LNCaP clone FGC (cell line): ENCODE results near the gene WDR5B.

Experiments used
- DNase-seq: peaks from one replicate; pipeline ENCODE4 v3.0.0-alpha.2; 2011; ENCODE audit warnings: low read depth
- H3K4me3 ChIP-seq: 2 replicates; pipeline ENCODE4 v1.5.1; 2011; ENCODE audit warnings: mild to moderate bottlenecking, low read depth, low read length, control low read depth
- CTCF ChIP-seq: IDR thresholded peaks from 2 replicates; pipeline ENCODE4 v1.5.1; 2012; ENCODE audit warnings: mild to moderate bottlenecking; ENCODE audit not compliant: control insufficient read depth, insufficient read depth; ENCODE audit errors: extremely low read depth

WDR5B gene

GRCh38 chr3:122410111-122410510 lies 5.8 kb downstream of the WDR5B start:
- no peak for TF ChIP-seq CTCF
- H3K4me3 ChIP-seq = no peak overlapping the region
- no peak for DNase-seq

GRCh38 chr3:122409446-122409845 lies 6.4 kb downstream of the WDR5B start:
- DNase-seq = no peak
- no peak for TF ChIP-seq CTCF
- no peak overlapping the region for H3K4me3 ChIP-seq

GRCh38 chr3:122407946-122408345 lies 7.9 kb downstream of the WDR5B start:
- no peak overlapping the region for H3K4me3 ChIP-seq
- no peak for TF ChIP-seq CTCF
- DNase-seq = no peak

- no peak for TF ChIP-seq CTCF
- DNase-seq = no peak
- H3K4me3 ChIP-seq = no peak overlapping the region
Measured at GRCh38 chr3:122406198-122406597, 9.7 kb downstream of the WDR5B start.

- no peak for TF ChIP-seq CTCF
- no peak for DNase-seq
- H3K4me3 ChIP-seq = no peak overlapping the region
Measured at GRCh38 chr3:122405015-122405414, 10.8 kb downstream of the WDR5B start.

GRCh38 chr3:122403489-122403888 lies 12.4 kb downstream of the WDR5B start:
- no peak overlapping the region for H3K4me3 ChIP-seq
- DNase-seq = no peak
- no peak for TF ChIP-seq CTCF

- TF ChIP-seq CTCF = no peak
- H3K4me3 ChIP-seq = no peak overlapping the region
Measured at GRCh38 chr3:122398920-122399319, 16.9 kb downstream of the WDR5B start.

More at GRCh38 chr3:122398920-122399319, 16.9 kb downstream of the WDR5B start:
- peak; percentile 84 for DNase-seq
